Measurements from ENCODE around the gene GTF2A1.

Gene GTF2A1

DNA sequence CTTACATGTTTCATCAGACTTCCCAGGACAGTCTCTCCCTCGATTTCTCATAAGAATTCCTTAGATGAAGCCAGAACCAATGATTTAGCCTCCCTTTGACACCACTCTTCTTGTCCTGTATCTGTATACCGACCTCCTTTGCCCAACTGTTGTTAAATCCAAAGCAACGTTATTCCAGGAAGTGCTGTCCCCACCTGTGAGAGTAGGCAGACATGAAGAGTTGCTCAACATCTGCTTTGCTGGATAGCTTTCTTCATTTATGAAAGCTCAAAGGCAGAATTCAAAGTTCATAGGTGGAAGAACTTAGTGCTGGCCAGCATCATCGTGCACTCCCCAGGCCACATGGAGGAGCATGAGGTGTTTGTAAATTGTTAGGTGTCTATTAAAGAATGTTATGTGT is 55.6 kb downstream of the GTF2A1 start:
- no peak overlapping the region for H3K4me3 ChIP-seq (ENCODE audit: control insufficient read depth, low read depth, low read length)
- no peak for DNase-seq (ENCODE audit: low read depth)
- TF ChIP-seq, protein P1, sequence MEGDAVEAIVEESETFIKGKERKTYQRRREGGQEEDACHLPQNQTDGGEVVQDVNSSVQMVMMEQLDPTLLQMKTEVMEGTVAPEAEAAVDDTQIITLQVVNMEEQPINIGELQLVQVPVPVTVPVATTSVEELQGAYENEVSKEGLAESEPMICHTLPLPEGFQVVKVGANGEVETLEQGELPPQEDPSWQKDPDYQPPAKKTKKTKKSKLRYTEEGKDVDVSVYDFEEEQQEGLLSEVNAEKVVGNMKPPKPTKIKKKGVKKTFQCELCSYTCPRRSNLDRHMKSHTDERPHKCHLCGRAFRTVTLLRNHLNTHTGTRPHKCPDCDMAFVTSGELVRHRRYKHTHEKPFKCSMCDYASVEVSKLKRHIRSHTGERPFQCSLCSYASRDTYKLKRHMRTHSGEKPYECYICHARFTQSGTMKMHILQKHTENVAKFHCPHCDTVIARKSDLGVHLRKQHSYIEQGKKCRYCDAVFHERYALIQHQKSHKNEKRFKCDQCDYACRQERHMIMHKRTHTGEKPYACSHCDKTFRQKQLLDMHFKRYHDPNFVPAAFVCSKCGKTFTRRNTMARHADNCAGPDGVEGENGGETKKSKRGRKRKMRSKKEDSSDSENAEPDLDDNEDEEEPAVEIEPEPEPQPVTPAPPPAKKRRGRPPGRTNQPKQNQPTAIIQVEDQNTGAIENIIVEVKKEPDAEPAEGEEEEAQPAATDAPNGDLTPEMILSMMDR (conservative IDR thresholded peaks at IDR 0.05; ENCODE audit: control insufficient read depth, insufficient read depth, low read depth, low read length) = no peak

DNA sequence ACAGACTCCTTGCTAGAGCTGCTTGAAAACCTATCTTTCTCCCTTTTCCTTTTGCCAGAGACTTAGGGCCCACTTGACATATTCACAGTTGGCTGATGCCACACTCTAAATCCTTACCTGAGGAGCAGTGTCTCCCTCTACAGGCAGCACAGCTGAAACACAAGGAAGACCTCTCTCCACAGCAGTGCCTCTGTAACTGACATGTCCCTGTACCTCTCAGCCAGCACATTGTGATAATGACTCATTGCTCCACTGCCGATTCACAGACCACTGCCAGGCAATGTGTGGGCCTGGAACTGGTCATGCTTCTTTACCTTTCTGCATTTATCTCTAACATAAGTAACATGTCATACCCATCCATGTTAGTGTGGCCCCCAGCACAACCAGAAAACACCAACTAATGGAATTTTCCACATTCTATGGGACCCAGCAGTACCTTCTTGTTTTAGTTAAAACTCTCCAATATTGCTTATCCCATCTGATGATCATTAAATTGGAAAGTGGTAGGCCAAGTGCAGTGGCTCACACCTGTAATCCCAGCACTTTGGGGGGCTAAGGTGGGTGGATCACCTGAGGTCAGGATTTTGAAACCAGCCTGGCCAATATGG is 56.5 kb downstream of the GTF2A1 start:
- TF ChIP-seq, protein P1 (conservative IDR thresholded peaks at IDR 0.05; ENCODE audit: control insufficient read depth, insufficient read depth, low read depth, low read length) = peak; percentile 87
- DNase-seq (ENCODE audit: low read depth) = peak; percentile 87
- H3K4me3 ChIP-seq (ENCODE audit: control insufficient read depth, low read depth, low read length) = no peak overlapping the region

DNA sequence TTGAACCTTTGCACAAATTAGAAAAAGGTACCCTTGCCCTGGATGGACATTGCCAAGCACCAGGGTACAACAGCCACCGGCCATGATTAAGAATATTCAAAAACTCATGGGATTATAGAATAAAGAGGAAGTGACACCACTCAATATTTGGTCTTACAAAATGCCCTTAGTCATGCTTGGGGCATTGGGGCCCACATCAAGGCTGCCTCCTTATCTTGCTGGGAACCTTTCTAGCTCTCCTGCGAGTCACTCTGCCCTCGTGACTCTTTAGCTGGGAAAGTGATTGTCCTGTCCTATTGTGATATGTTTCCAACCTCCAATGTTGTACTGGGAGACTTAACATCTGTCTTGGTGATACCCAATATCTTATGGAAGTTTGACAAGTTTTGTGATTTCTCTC is 57.8 kb downstream of the GTF2A1 start:
- peak; percentile 26 for DNase-seq (ENCODE audit: low read depth)
- TF ChIP-seq, protein P1 (conservative IDR thresholded peaks at IDR 0.05; ENCODE audit: control insufficient read depth, insufficient read depth, low read depth, low read length) = no peak
- H3K4me3 ChIP-seq (ENCODE audit: control insufficient read depth, low read depth, low read length) = no peak overlapping the region

DNA sequence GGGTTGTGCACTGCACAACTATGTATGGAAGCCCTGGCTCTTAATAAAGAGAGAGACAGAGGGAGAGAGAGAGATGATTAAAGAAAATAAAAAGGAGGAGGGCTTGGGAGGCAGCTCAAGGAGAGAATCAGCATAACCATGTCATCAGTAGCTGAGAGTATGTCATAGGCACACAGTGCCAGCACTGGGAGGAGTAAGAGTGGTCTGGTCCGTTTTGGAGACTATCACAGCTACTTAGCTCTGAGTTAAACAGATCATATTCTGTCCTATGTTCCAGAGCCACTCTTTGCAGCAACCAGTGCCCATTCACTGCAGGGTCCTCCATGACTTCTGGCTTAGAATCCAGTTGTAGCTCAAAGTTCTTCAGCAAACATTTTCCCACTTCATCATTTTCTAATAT is 59.0 kb downstream of the GTF2A1 start:
- H3K4me3 ChIP-seq (ENCODE audit: control insufficient read depth, low read depth, low read length) = no peak overlapping the region
- DNase-seq (ENCODE audit: low read depth) = no peak
- TF ChIP-seq, protein P1 (conservative IDR thresholded peaks at IDR 0.05; ENCODE audit: control insufficient read depth, insufficient read depth, low read depth, low read length) = no peak

DNA sequence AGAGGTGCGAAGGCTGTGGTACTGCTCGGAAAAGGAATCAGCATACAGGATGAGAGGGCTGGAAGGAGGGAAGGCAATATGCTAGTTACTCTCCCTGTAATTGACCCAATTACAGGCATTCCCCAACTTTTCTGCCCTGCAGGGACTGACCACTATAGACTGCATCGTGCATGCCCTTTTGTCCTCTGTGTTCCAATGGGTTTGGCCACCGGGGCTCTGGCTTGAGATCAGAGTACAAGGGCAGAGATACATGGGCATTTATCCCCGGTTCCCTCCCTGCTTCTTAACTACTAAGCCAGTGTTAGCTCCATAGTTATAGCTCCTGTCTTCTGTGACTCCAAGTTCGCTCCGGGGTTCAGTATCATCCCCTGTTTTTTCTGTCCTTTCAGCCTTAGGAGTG is 59.7 kb downstream of the GTF2A1 start:
- DNase-seq (ENCODE audit: low read depth) = no peak
- TF ChIP-seq, protein P1 (conservative IDR thresholded peaks at IDR 0.05; ENCODE audit: control insufficient read depth, insufficient read depth, low read depth, low read length) = no peak
- no peak overlapping the region for H3K4me3 ChIP-seq (ENCODE audit: control insufficient read depth, low read depth, low read length)

DNA sequence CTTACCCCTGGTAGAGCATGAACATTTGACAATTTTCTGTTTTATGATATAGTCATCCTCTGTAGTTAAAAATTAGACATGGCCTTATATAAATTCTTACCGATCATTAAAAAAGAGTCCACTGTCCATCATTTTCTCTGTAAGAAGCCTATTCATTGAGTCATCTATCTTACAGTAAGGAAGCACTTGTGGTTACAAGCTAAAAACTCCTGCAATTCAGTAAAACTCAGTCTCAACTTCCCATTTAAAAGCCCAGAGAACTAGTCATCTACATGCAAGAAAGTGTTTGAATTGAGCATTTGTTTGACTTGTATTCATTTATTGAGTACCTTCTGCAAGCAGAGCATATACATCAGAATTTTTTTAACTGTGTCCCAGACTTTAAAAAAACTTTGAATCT is 63.3 kb downstream of the GTF2A1 start:
- TF ChIP-seq, protein P1 (conservative IDR thresholded peaks at IDR 0.05; ENCODE audit: control insufficient read depth, insufficient read depth, low read depth, low read length) = no peak
- no peak for DNase-seq (ENCODE audit: low read depth)
- H3K4me3 ChIP-seq (ENCODE audit: control insufficient read depth, low read depth, low read length) = no peak overlapping the region

DNA sequence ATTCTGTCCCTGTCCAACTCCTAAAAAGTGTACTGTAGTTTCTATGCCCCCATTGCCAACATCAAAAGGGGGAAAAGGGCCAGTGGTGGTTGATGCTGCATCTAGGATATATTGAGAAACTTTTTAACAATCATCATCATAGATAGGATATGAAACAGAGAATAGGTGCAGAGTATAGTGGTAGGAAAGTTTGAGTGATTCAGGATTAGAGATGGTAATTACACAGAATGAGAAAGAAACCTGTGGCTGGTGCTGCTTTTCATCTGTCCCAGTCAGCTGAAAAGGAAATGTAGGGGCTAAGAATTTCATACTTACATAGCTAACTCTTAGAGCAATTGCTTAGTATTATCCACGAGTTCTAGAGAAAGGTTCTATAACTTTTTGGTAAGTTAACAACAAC is 67.6 kb downstream of the GTF2A1 start:
- TF ChIP-seq, protein P1 (conservative IDR thresholded peaks at IDR 0.05; ENCODE audit: control insufficient read depth, insufficient read depth, low read depth, low read length) = no peak
- no peak for DNase-seq (ENCODE audit: low read depth)
- H3K4me3 ChIP-seq (ENCODE audit: control insufficient read depth, low read depth, low read length) = no peak overlapping the region
